GM18508 (cell line): Measurements from ENCODE around the gene HIGD1A.

Source experiments
- ATAC-seq: cut with Tn5 transposase; IDR thresholded peaks from one replicate; pipeline ENCODE4 v1.9.1; 2021; ENCODE audit warnings: moderate number of reproducible peaks; ENCODE audit not compliant: insufficient read depth, unreplicated experiment

HIGD1A gene

GRCh38 chr3:42742259-42742658 lies 62.0 kb downstream of the HIGD1A start:
- ATAC-seq = no peak

- ATAC-seq = no peak
Measured at GRCh38 chr3:42741796-42742195, 62.5 kb downstream of the HIGD1A start.

GRCh38 chr3:42739401-42740158 lies 64.7 kb downstream of the HIGD1A start:
- no peak for ATAC-seq

GRCh38 chr3:42736531-42736930 lies 67.8 kb downstream of the HIGD1A start:
- no peak for ATAC-seq

- ATAC-seq = no peak
Measured at GRCh38 chr3:42736081-42736480, 68.2 kb downstream of the HIGD1A start.

- ATAC-seq = no peak
Measured at GRCh38 chr3:42735615-42736014, 68.7 kb downstream of the HIGD1A start.

GRCh38 chr3:42735019-42735418 lies 69.3 kb downstream of the HIGD1A start:
- ATAC-seq = no peak

GRCh38 chr3:42734263-42734860 lies 69.9 kb downstream of the HIGD1A start:
- no peak for ATAC-seq

- no peak for ATAC-seq
Measured at GRCh38 chr3:42733501-42734262, 70.6 kb downstream of the HIGD1A start.
